H1 (cell line): ENCODE data around the gene FPGS. TPM values are rescaled to one million over a fixed set of nuclear protein-coding genes. Genes with fewer than 3 reads are reported as not detected.

Source experiments
- CTCF ChIA-PET: fragments of 300-600 bp; sonication (Branson Sonifier 250); formaldehyde crosslinking; loops from one replicate; lab custom pipeline; 2021; ENCODE audit not compliant: partially characterized antibody; lab: Charles Lee
- POLR2A ChIA-PET: fragments of 300-600 bp; sonication (Branson Sonifier 250); formaldehyde crosslinking; loops from one replicate; lab custom pipeline; 2021; ENCODE audit warnings: inconsistent platforms; ENCODE audit not compliant: partially characterized antibody; lab: Charles Lee
- DNase-seq, 2 experiments: peaks; one replicate each; pipeline versions ENCODE4 v3.0.0 to v3.0.0-alpha.2; 2010 to 2022; ENCODE audit warnings: low spot score in 2 of 2, low read depth in 1 of 2, mixed read lengths in 1 of 2
- FAIRE-seq: peaks from 2 replicates; lab custom pipeline; 2011; peaks lifted over from hg19 to GRCh38; lab: Jason Lieb, UNC
- H2AFZ ChIP-seq: 2 replicates; pipeline ENCODE4 v1.8.1; 2012; ENCODE audit warnings: low read length, inconsistent platforms
- H2AK5ac ChIP-seq: 2 replicates; pipeline ENCODE4 v1.6.1; 2013; ENCODE audit warnings: low read depth, low read length
- H2BK120ac ChIP-seq: replicated peaks from 2 replicates; pipeline ENCODE3; 2013; ENCODE audit warnings: low read depth, low read length, inconsistent platforms
- H2BK12ac ChIP-seq: 2 replicates; pipeline ENCODE4 v1.6.1; 2013; ENCODE audit warnings: low read depth, low read length
- H2BK15ac ChIP-seq: 2 replicates; pipeline ENCODE4 v1.6.1; 2013; ENCODE audit warnings: low read length
- H2BK20ac ChIP-seq: 2 replicates; pipeline ENCODE4 v1.6.1; 2013; ENCODE audit warnings: low read length
- H2BK5ac ChIP-seq: 2 replicates; pipeline ENCODE4 v1.6.1; 2013; ENCODE audit warnings: low read depth, low read length
- H3K14ac ChIP-seq: 2 replicates; pipeline ENCODE4 v1.6.1; 2013; ENCODE audit warnings: inconsistent platforms; ENCODE audit not compliant: insufficient read length
- H3K18ac ChIP-seq: 2 replicates; pipeline ENCODE4 v1.6.1; 2013; ENCODE audit warnings: low read length; ENCODE audit errors: extremely low read depth
- H3K23ac ChIP-seq: 2 replicates; pipeline ENCODE4 v1.6.1; 2013; ENCODE audit warnings: inconsistent platforms; ENCODE audit not compliant: insufficient read length
- H3K23me2 ChIP-seq: 2 replicates; pipeline ENCODE4 v1.6.1; 2013; ENCODE audit warnings: low read depth, low read length
- H3K27ac ChIP-seq: 2 replicates; pipeline ENCODE4 v1.6.1; 2011; ENCODE audit warnings: low read depth, low read length, inconsistent platforms
- H3K27me3 ChIP-seq, 4 experiments: replicated peaks in 1 of 4; 1 replicate in 1 of 4; 2 replicates in 3 of 4; pipeline versions ENCODE4 v1.6.1 to v1.8.1; 2011 to 2013; ENCODE audit warnings: low read length in 3 of 4, mild to moderate bottlenecking in 3 of 4, inconsistent platforms in 2 of 4, mixed read lengths in 2 of 4, moderate library complexity in 1 of 4; ENCODE audit not compliant: control insufficient read depth in 3 of 4, insufficient read depth in 3 of 4; ENCODE audit errors: extremely low read depth in 1 of 4
- H3K36me3 ChIP-seq, 4 experiments: 2 replicates each; pipeline versions ENCODE4 v1.6.1 to v1.8.1; 2011 to 2013; ENCODE audit warnings: mild to moderate bottlenecking in 4 of 4, low read length in 3 of 4, moderate library complexity in 2 of 4, control low read depth in 1 of 4, inconsistent platforms in 1 of 4; ENCODE audit not compliant: insufficient read depth in 4 of 4, control insufficient read depth in 2 of 4
- H3K4ac ChIP-seq: replicated peaks from 2 replicates; pipeline ENCODE3; 2013; ENCODE audit warnings: low read length, low read depth, mixed read lengths, inconsistent platforms; ENCODE audit not compliant: insufficient read length
- H3K4me1 ChIP-seq, 4 experiments: replicated peaks in 1 of 4; 1 replicate in 1 of 4; 2 replicates in 3 of 4; pipeline versions ENCODE4 v1.6.1 to v1.8.1; 2011 to 2013; ENCODE audit warnings: low read length in 3 of 4, inconsistent platforms in 2 of 4, mixed read lengths in 1 of 4; ENCODE audit not compliant: insufficient read depth in 4 of 4, control insufficient read depth in 3 of 4
- H3K4me2 ChIP-seq, 2 experiments: 2 replicates each; pipeline versions ENCODE4 v1.6.1 to v1.8.1; 2011 to 2013; ENCODE audit warnings: low read depth in 2 of 2, low read length in 2 of 2, control low read depth in 1 of 2, inconsistent platforms in 1 of 2, mild to moderate bottlenecking in 1 of 2; ENCODE audit not compliant: insufficient read depth in 1 of 2
- H3K4me3 ChIP-seq, 4 experiments: fragments of 200-600, 300-600 bp in 1 of 4; sonication (generic), shearing (Covaris generic), sonication (Bioruptor Twin) in 1 of 4; 2 replicates each; pipeline versions ENCODE4 v1.5.1 to v1.8.1; 2011 to 2016; ENCODE audit warnings: low read length in 4 of 4, low read depth in 3 of 4, control low read depth in 2 of 4, inconsistent platforms in 2 of 4, mild to moderate bottlenecking in 2 of 4, mixed read lengths in 1 of 4, moderate library complexity in 1 of 4; ENCODE audit not compliant: insufficient read depth in 2 of 4; ENCODE audit errors: extremely low read depth in 1 of 4
- H3K56ac ChIP-seq: replicated peaks from 2 replicates; pipeline ENCODE3; 2013; ENCODE audit warnings: low read depth, mild to moderate bottlenecking, mixed read lengths, low read length, inconsistent platforms; ENCODE audit not compliant: insufficient read length
- H3K79me1 ChIP-seq: 2 replicates; pipeline ENCODE4 v1.6.1; 2013; ENCODE audit warnings: low read depth, low read length, control low read depth
- H3K79me2 ChIP-seq, 2 experiments: 2 replicates each; pipeline versions ENCODE4 v1.6.1 to v1.8.1; 2012 to 2013; ENCODE audit warnings: low read length in 2 of 2, mild to moderate bottlenecking in 2 of 2, inconsistent platforms in 1 of 2; ENCODE audit not compliant: insufficient read depth in 2 of 2, control insufficient read depth in 1 of 2
- H3K9ac ChIP-seq, 4 experiments: replicated peaks in 1 of 4; 1 replicate in 1 of 4; 2 replicates in 3 of 4; pipeline versions ENCODE4 v1.6.1 to v1.8.1; 2011 to 2013; ENCODE audit warnings: low read depth in 3 of 4, low read length in 3 of 4, control low read depth in 2 of 4, mild to moderate bottlenecking in 2 of 4, moderate library complexity in 2 of 4, inconsistent platforms in 1 of 4; ENCODE audit errors: extremely low read depth in 1 of 4
- H3K9me3 ChIP-seq, 2 experiments: 2 replicates each; pipeline versions ENCODE4 v1.6.1 to v1.8.1; 2012 to 2013; ENCODE audit warnings: mild to moderate bottlenecking in 2 of 2, moderate library complexity in 2 of 2, control low read depth in 1 of 2, inconsistent platforms in 1 of 2, low read depth in 1 of 2, low read length in 1 of 2, mixed read lengths in 1 of 2; ENCODE audit not compliant: insufficient read depth in 2 of 2
- H4K20me1 ChIP-seq, 2 experiments: replicated peaks in 1 of 2; 2 replicates each; pipeline versions ENCODE3 to v1.8.1; 2011 to 2013; ENCODE audit warnings: inconsistent platforms in 2 of 2, low read length in 2 of 2, mild to moderate bottlenecking in 1 of 2; ENCODE audit not compliant: insufficient read depth in 2 of 2, control insufficient read depth in 1 of 2
- H4K5ac ChIP-seq: 2 replicates; pipeline ENCODE4 v1.6.1; 2013; ENCODE audit warnings: low read length, low read depth, mixed read lengths, inconsistent platforms; ENCODE audit not compliant: insufficient read length
- H4K8ac ChIP-seq: 2 replicates; pipeline ENCODE4 v1.8.0; 2013; ENCODE audit warnings: mild to moderate bottlenecking, moderate library complexity, low read length, inconsistent platforms; ENCODE audit not compliant: insufficient read depth; ENCODE audit errors: extremely low read depth
- H4K91ac ChIP-seq: replicated peaks from 2 replicates; pipeline ENCODE3; 2013; ENCODE audit warnings: low read length, mixed read lengths, inconsistent platforms; ENCODE audit not compliant: insufficient read length
- BCL11A ChIP-seq, 2 experiments: IDR thresholded peaks; one replicate each; pipeline ENCODE4 v1.6.1; 2011; ENCODE audit warnings: low read depth in 2 of 2, low read length in 2 of 2, mild to moderate bottlenecking in 2 of 2
- CHD2 ChIP-seq: IDR thresholded peaks from 2 replicates; pipeline ENCODE4 v1.6.1; 2012; ENCODE audit warnings: low read length, improper control_type of control experiment
- EGR1 ChIP-seq: IDR thresholded peaks from 2 replicates; pipeline ENCODE4 v1.6.1; 2011; ENCODE audit warnings: low read depth, low read length, borderline replicate concordance
- EP300 ChIP-seq, 2 experiments: IDR thresholded peaks; 1 replicate in 1 of 2; 2 replicates in 1 of 2; pipeline ENCODE4 v1.6.1; 2011 to 2012; ENCODE audit warnings: low read depth in 2 of 2, low read length in 2 of 2, mild to moderate bottlenecking in 2 of 2, borderline replicate concordance in 1 of 2, inconsistent platforms in 1 of 2, moderate library complexity in 1 of 2
- GABPA ChIP-seq: IDR thresholded peaks from 2 replicates; pipeline ENCODE4 v1.6.1; 2011; ENCODE audit warnings: mild to moderate bottlenecking, low read length, moderate library complexity, borderline replicate concordance; ENCODE audit not compliant: insufficient read depth
- JUN ChIP-seq: IDR thresholded peaks from 2 replicates; pipeline ENCODE4 v1.6.1; 2011; ENCODE audit warnings: low read depth, mild to moderate bottlenecking, improper control_type of control experiment, low read length
- NANOG ChIP-seq: IDR thresholded peaks from 2 replicates; pipeline ENCODE4 v1.6.1; 2011; ENCODE audit warnings: low read length, low read depth, mild to moderate bottlenecking, inconsistent platforms; ENCODE audit not compliant: insufficient read depth, poor library complexity, severe bottlenecking
- NRF1 ChIP-seq: IDR thresholded peaks from 2 replicates; pipeline ENCODE4 v1.6.1; 2011; ENCODE audit warnings: mild to moderate bottlenecking, low read depth, low read length, improper control_type of control experiment
- RAD21 ChIP-seq, 2 experiments: IDR thresholded peaks in 1 of 2; conservative IDR thresholded peaks in 1 of 2; 2 replicates each; pipeline ENCODE4 v1.6.1; 2011; ENCODE audit warnings: low read depth in 2 of 2, low read length in 2 of 2, improper control_type of control experiment in 1 of 2, inconsistent platforms in 1 of 2, mild to moderate bottlenecking in 1 of 2, moderate library complexity in 1 of 2
- RNF2 ChIP-seq: fragments of 200-900, 300-1000 bp; sonication (generic); IDR thresholded peaks from 2 replicates; pipeline ENCODE4 v1.7.1; 2016; ENCODE audit warnings: borderline replicate concordance, low read depth, mild to moderate bottlenecking, antibody characterized with exemption, low read length; ENCODE audit not compliant: poor library complexity, severe bottlenecking; ENCODE audit errors: missing control alignments
- SP1 ChIP-seq: IDR thresholded peaks from 2 replicates; pipeline ENCODE4 v1.6.1; 2011; ENCODE audit warnings: low read depth, low read length
- SP2 ChIP-seq: IDR thresholded peaks from 2 replicates; pipeline ENCODE4 v1.6.1; 2012; ENCODE audit warnings: mild to moderate bottlenecking, low read length, inconsistent platforms
- TAF7 ChIP-seq: optimal IDR thresholded peaks from 2 replicates; pipeline ENCODE3; 2011; ENCODE audit warnings: low read depth, mild to moderate bottlenecking, inconsistent platforms, low read length, moderate library complexity, borderline replicate concordance
- TBP ChIP-seq: IDR thresholded peaks from 2 replicates; pipeline ENCODE4 v1.6.1; 2011; ENCODE audit warnings: low read depth, low read length, improper control_type of control experiment
- WGBS, 2 experiments: shearing (Covaris generic) in 1 of 2; methylation state at CpG; one replicate each; pipeline versions ENCODE4 v1.1.6 to v1.1.7; 2013 to 2015; ENCODE audit warnings: low lambda C conversion rate in 2 of 2, mixed read lengths in 2 of 2, inconsistent platforms in 1 of 2, low coverage in 1 of 2, missing lambda C conversion rate in 1 of 2; ENCODE audit not compliant: insufficient replicate concordance in 2 of 2, insufficient coverage in 1 of 2, insufficient read length in 1 of 2; ENCODE audit errors: extremely low coverage in 1 of 2, missing lambda C conversion rate in 1 of 2; 5-methylcytosine and 5-hydroxymethylcytosine counted together
- polyA plus RNA-seq, 7 experiments: library from polyadenylated mRNA; depleted of rRNA in 3 of 7; stranded (reverse) in 5 of 7; unstranded in 2 of 7; fragments of >200 nt in 5 of 7; fragments of 200-250 nt in 2 of 7; gene quantifications; 1 replicate in 5 of 7; 2 replicates in 1 of 7; 4 replicates in 1 of 7; pipeline versions ENCODE4 v1.2.1 to v1.2.3, GENCODE V29; 2011 to 2013; ENCODE audit warnings: missing spikeins in 2 of 7, mixed read lengths in 2 of 7
- total RNA-seq: library from RNA; stranded (reverse); fragmentation: NEBNext Ultra II Directional; extraction: Animal tissue kit (Norgen Biotek cat#: 25700); gene quantifications from 2 replicates; pipeline ENCODE4 v1.2.1, GENCODE V29; 2021

Gene FPGS
- total and polyA plus RNA-seq, 2 of the 8 experiments (the other 6 are each of a cell fraction or from before 2014, with no cell fraction given): 62.4 to 83.0 TPM

DNA sequence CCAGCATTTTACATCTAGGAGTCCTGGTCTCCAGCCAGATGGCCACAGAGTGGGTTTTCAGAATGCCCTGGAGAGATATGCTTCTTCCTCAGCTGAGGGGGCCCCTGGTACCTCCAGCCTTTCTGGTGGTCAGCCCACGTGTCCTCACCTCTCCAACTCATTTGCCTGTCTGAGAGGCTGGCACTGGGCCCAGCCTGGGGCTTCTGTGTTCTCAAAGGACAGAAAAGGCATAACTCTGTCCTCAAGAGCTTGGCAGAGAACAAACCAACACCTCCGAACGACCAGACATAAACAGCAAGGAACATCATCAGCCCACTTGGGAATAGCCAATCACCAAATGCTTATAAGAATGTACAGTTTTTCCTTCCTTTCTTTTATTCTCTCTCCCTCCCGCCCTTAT, 34.7 kb downstream of the FPGS start:
- no peak overlapping the region for H3K4ac ChIP-seq
- H3K36me3 ChIP-seq: no peaks in the 10 kb centered on the region
- no peak overlapping the region for H2BK120ac ChIP-seq
- no peak overlapping the region for H2AK5ac ChIP-seq
- H2BK12ac ChIP-seq: no peak overlapping the region
- H3K4me2 ChIP-seq: no peak overlapping the region
- no peaks in the 10 kb centered on the region for H3K27me3 ChIP-seq
- H3K79me1 ChIP-seq: no peaks in the 10 kb centered on the region
- no peak overlapping the region for H2BK5ac ChIP-seq
- no peak overlapping the region for H3K18ac ChIP-seq
- WGBS, 2 experiments: 89% methylated on average over 4 of the region's 4 CpGs; no CpG with 5 or more reads in 1 of the 2 experiments
- H4K20me1 ChIP-seq: no peaks in the 10 kb centered on the region
- no peaks in the 10 kb centered on the region for H3K79me2 ChIP-seq
- no peak overlapping the region for H3K56ac ChIP-seq
- H3K14ac ChIP-seq: no peak overlapping the region
- no peak overlapping the region for H2AFZ ChIP-seq
- H4K5ac ChIP-seq: no peak overlapping the region
- CTCF ChIA-PET: interaction anchor here (0.7 to 7.9 kb wide), 14 partner anchors 11 to 248 kb away, joined by 3 to 51 read pairs (median 4); partner anchors contain the start of genes ENG and TOR2A
- H4K8ac ChIP-seq: no peak overlapping the region
- FAIRE-seq (no peak), DNase-seq (no peak)
- peaks cover 0 to 4% (median 0%) of the 10 kb centered on the region in 4 experiments; a peak in 2 of 7 replicates for H3K4me1 ChIP-seq
- H4K91ac ChIP-seq: no peak overlapping the region
- H3K9me3 ChIP-seq: no peaks in the 10 kb centered on the region
- H3K27ac ChIP-seq: no peak overlapping the region
- H3K23ac ChIP-seq: no peak overlapping the region
- H3K4me3 ChIP-seq: no peak overlapping the region
- H2BK20ac ChIP-seq: no peak overlapping the region
- POLR2A ChIA-PET: interaction anchor here (1.0 to 1.1 kb wide), 2 partner anchors 12 to 48 kb away, joined by 3 read pairs; no protein-coding TSS in a partner anchor
- H3K23me2 ChIP-seq: no peaks in the 10 kb centered on the region
- H2BK15ac ChIP-seq: no peak overlapping the region
- H3K9ac ChIP-seq: no peak overlapping the region
- TF ChIP-seq TBP: no peak
- no peak for TF ChIP-seq NANOG
- no peak for TF ChIP-seq SP2
- TF ChIP-seq EP300 (IDR thresholded peaks at IDR 0.05; ENCODE audit: borderline replicate concordance in 1 of 2, low read depth in 2 of 2, low read length in 2 of 2): no peak
- TF ChIP-seq RNF2: no peak
- TF ChIP-seq JUN: no peak
- no peak for TF ChIP-seq SP1
- no peak for TF ChIP-seq RAD21 (IDR thresholded peaks at IDR 0.05 in 1 of 2, conservative IDR thresholded peaks at IDR 0.05 in 1 of 2; ENCODE audit: low read depth in 2 of 2, low read length in 2 of 2)
- TF ChIP-seq NRF1: no peak
- no peak for TF ChIP-seq EGR1
- TF ChIP-seq GABPA: no peak
- no peak for TF ChIP-seq BCL11A (IDR thresholded peaks at IDR 0.05; ENCODE audit: low read depth in 2 of 2, low read length in 2 of 2)
- no peak for TF ChIP-seq TAF7
- no peak for TF ChIP-seq CHD2
